Measurements from ENCODE around the gene MACROD2.

DNA sequence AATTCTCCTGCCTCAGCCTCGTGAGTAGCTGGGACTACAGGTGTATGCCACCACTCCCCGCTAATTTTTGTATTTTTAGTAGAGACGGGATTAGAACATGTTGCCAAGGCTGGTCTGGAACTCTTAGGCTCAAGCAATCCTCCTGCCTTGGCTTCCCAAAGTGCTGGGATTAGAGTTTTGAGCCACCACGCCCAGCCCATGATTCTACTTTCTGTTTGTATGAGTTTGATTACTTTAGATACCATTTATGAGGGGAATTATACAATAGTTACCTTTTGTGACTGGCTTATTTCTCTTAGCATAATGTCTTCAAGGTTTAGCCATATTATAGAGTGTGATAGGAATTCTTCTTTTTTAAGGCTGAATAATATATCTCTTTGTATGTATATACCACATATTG is 897.5 kb downstream of the MACROD2 start:
- TF ChIP-seq SIN3A (IDR thresholded peaks at IDR 0.05; ENCODE audit: borderline replicate concordance, insufficient read depth, low read length) (no peak), REST (IDR thresholded peaks at IDR 0.05; ENCODE audit: insufficient read depth in 1 of 2, low read depth in 2 of 2, low read length in 2 of 2) (no peak)
